HG03457 (cell line): ENCODE measurements around the gene KIF21A.

Source experiments
- ATAC-seq: cut with Tn5 transposase; IDR thresholded peaks from one replicate; pipeline ENCODE4 v1.9.1; 2021; ENCODE audit warnings: moderate number of reproducible peaks; ENCODE audit not compliant: unreplicated experiment

KIF21A gene

GRCh38 chr12:39392154-39392925 lies 50.6 kb downstream of the KIF21A start:
- ATAC-seq: no peak

- ATAC-seq: no peak
Measured at GRCh38 chr12:39390752-39391151, 52.2 kb downstream of the KIF21A start.

- ATAC-seq: no peak
Measured at GRCh38 chr12:39389399-39390150, 53.3 kb downstream of the KIF21A start.

- no peak for ATAC-seq
Measured at GRCh38 chr12:39386335-39386734, 56.6 kb downstream of the KIF21A start.

- ATAC-seq: no peak
Measured at GRCh38 chr12:39383114-39383513, 59.8 kb downstream of the KIF21A start.

GRCh38 chr12:39380090-39380489 lies 62.8 kb downstream of the KIF21A start:
- no peak for ATAC-seq

GRCh38 chr12:39378341-39378740 lies 64.6 kb downstream of the KIF21A start:
- no peak for ATAC-seq

- no peak for ATAC-seq
Measured at GRCh38 chr12:39375206-39375808, 67.6 kb downstream of the KIF21A start.

- peak; percentile 87 for ATAC-seq
Measured at GRCh38 chr12:39372929-39373328, 70.0 kb downstream of the KIF21A start.

GRCh38 chr12:39372204-39372925 lies 70.6 kb downstream of the KIF21A start:
- ATAC-seq: no peak

- no peak for ATAC-seq
Measured at GRCh38 chr12:39369756-39370155, 73.2 kb downstream of the KIF21A start.

- no peak for ATAC-seq
Measured at GRCh38 chr12:39368891-39369290, 74.0 kb downstream of the KIF21A start.

- ATAC-seq: no peak
Measured at GRCh38 chr12:39368096-39368495, 74.8 kb downstream of the KIF21A start.

- no peak for ATAC-seq
Measured at GRCh38 chr12:39367494-39367893, 75.4 kb downstream of the KIF21A start.

- no peak for ATAC-seq
Measured at GRCh38 chr12:39365364-39366001, 77.4 kb downstream of the KIF21A start.

- ATAC-seq: no peak
Measured at GRCh38 chr12:39364196-39364595, 78.7 kb downstream of the KIF21A start.

- ATAC-seq: no peak
Measured at GRCh38 chr12:39359645-39360044, 83.3 kb downstream of the KIF21A start.

- ATAC-seq: no peak
Measured at GRCh38 chr12:39357041-39357440, 85.9 kb downstream of the KIF21A start.

GRCh38 chr12:39355841-39356240 lies 87.1 kb downstream of the KIF21A start:
- no peak for ATAC-seq

- no peak for ATAC-seq
Measured at GRCh38 chr12:39354955-39355354, 88.0 kb downstream of the KIF21A start.
